Measurements from ENCODE around the gene RNF181. TPM values are rescaled to one million over a fixed set of nuclear protein-coding genes. Genes with fewer than 3 reads are reported as not detected.

RNF181 gene
- total and polyA plus RNA-seq, 2 donors (not counting 3 experiments of a cell fraction or from before 2014, with no cell fraction given): 142 to 629 TPM

DNA sequence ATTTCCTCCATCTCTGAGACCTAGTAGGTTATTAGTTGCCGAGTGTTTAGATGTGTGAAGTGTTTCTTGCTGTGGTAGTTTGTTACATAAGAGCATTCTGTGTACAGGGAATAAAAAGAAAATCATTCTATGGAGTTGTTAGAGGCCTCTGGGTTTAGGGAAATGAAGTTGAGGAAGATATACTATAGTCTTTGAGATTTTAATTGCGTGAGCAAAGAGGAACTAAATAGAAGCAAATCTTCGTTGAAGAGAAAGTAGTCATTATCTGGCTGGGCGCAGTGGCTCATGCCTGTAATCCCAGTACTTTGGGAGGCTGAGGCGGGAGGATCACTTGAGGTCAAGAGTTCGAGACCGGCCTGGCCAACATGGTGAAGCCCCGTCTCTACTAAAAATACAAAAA lies 39.5 kb downstream of the RNF181 start:
- H3K9me3 ChIP-seq (replicated peaks; ENCODE audit: control insufficient read depth, insufficient read depth, low read length): no peaks in the 10 kb centered on the region
- no TSS peak for BruUV-seq (replicated peaks)
- FAIRE-seq (no peak), DNase-seq (ENCODE audit: low read depth, low spot score) (no peak)
- no peaks in the 10 kb centered on the region for H3K27me3 ChIP-seq (ENCODE audit: control insufficient read depth in 2 of 2, insufficient read depth in 2 of 2, low read length in 2 of 2)
- H4K20me1 ChIP-seq (replicated peaks; ENCODE audit: control insufficient read depth, extremely low read depth, insufficient read depth, low read length): peaks cover 3% of the 10 kb centered on the region
- no peak overlapping the region for H3K4me2 ChIP-seq (ENCODE audit: insufficient read depth, low read length)
- no peaks in the 10 kb centered on the region for H3K9me1 ChIP-seq (replicated peaks; ENCODE audit: control insufficient read depth, extremely low read depth, insufficient read depth, low read length)
- H3K79me2 ChIP-seq (ENCODE audit: control insufficient read depth, insufficient read depth, low read length): peaks cover 13% of the 10 kb centered on the region
- ChIA-PET CTCF (interaction anchor here (0.8 to 5.9 kb wide), 5 partner anchors 14 to 94 kb away, joined by 3 to 137 read pairs (median 74); partner anchors contain the start of gene TMEM150A), POLR2A (interaction anchor here (0.6 kb wide), 1 partner anchor 59 kb away, joined by 4 read pairs; no protein-coding TSS in a partner anchor)
- H3K9ac ChIP-seq (replicated peaks; ENCODE audit: extremely low read depth, insufficient read depth, low read length): no peak overlapping the region
- TF ChIP-seq POLR2AphosphoS5 (IDR thresholded peaks at IDR 0.05; ENCODE audit: insufficient read depth, low read depth, low read length) (no peak), MYC (IDR thresholded peaks at IDR 0.05; ENCODE audit: low read depth, low read length) (no peak), JUN (IDR thresholded peaks at IDR 0.05; ENCODE audit: borderline replicate concordance, insufficient read depth, insufficient read length, low read depth) (no peak), GATA2 (IDR thresholded peaks at IDR 0.05; ENCODE audit: insufficient read depth, insufficient read length, low read depth, low read length) (no peak), FOS (IDR thresholded peaks at IDR 0.05; ENCODE audit: borderline replicate concordance, insufficient read depth, low read length) (no peak), POLR2A (IDR thresholded peaks at IDR 0.05; ENCODE audit: low read depth, low read length) (no peak), EZH2 (IDR thresholded peaks at IDR 0.05; ENCODE audit: borderline replicate concordance, low read depth, low read length, severe bottlenecking) (no peak)
- TF ChIP-seq, protein P1, sequence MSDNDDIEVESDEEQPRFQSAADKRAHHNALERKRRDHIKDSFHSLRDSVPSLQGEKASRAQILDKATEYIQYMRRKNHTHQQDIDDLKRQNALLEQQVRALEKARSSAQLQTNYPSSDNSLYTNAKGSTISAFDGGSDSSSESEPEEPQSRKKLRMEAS (IDR thresholded peaks at IDR 0.05; ENCODE audit: insufficient read depth, insufficient read length): no peak
- TF ChIP-seq, protein P2, sequence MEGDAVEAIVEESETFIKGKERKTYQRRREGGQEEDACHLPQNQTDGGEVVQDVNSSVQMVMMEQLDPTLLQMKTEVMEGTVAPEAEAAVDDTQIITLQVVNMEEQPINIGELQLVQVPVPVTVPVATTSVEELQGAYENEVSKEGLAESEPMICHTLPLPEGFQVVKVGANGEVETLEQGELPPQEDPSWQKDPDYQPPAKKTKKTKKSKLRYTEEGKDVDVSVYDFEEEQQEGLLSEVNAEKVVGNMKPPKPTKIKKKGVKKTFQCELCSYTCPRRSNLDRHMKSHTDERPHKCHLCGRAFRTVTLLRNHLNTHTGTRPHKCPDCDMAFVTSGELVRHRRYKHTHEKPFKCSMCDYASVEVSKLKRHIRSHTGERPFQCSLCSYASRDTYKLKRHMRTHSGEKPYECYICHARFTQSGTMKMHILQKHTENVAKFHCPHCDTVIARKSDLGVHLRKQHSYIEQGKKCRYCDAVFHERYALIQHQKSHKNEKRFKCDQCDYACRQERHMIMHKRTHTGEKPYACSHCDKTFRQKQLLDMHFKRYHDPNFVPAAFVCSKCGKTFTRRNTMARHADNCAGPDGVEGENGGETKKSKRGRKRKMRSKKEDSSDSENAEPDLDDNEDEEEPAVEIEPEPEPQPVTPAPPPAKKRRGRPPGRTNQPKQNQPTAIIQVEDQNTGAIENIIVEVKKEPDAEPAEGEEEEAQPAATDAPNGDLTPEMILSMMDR (IDR thresholded peaks at IDR 0.05; ENCODE audit: extremely low read depth in 1 of 2, insufficient read depth in 1 of 2, low read depth in 1 of 2, low read length in 2 of 2): no peak
- H3K27ac ChIP-seq (ENCODE audit: insufficient read depth, low read depth, low read length): no peak overlapping the region
- no peak overlapping the region for H3K4me3 ChIP-seq (replicated peaks in 1 of 3; ENCODE audit: insufficient read depth in 1 of 3, low read depth in 1 of 3, low read length in 3 of 3)
- intact Hi-C loops (cut with micrococcal nuclease) (no loop called here), dilution Hi-C loops (cut with MboI; ENCODE audit: extremely low pct_ligation_motif_present, low sequenced_read_pairs) (no loop called here)
- H2AFZ ChIP-seq (ENCODE audit: low read depth, low read length): no peak overlapping the region
- peaks cover 36 to 53% of the 10 kb centered on the region in 2 experiments for H3K36me3 ChIP-seq (ENCODE audit: control insufficient read depth in 2 of 2, extremely low read depth in 1 of 2, insufficient read depth in 2 of 2, low read length in 2 of 2)
- no peaks in the 10 kb centered on the region for H3K4me1 ChIP-seq (ENCODE audit: control insufficient read depth, extremely low read depth, insufficient read depth, low read length)

All from endothelial cell of umbilical vein (primary cell).